GM21786 (cell line): ENCODE results near the gene ENPP6.
"Not testable (repeated sequence)": the region's sequence is repeated elsewhere in the genome, so short reads cannot be mapped to it uniquely, and the experiment has no call there.

Experiments
- ATAC-seq: cut with Tn5 transposase; IDR thresholded peaks from one replicate; pipeline ENCODE4 v1.9.1; 2021; ENCODE audit not compliant: unreplicated experiment

ENPP6 gene

DNA sequence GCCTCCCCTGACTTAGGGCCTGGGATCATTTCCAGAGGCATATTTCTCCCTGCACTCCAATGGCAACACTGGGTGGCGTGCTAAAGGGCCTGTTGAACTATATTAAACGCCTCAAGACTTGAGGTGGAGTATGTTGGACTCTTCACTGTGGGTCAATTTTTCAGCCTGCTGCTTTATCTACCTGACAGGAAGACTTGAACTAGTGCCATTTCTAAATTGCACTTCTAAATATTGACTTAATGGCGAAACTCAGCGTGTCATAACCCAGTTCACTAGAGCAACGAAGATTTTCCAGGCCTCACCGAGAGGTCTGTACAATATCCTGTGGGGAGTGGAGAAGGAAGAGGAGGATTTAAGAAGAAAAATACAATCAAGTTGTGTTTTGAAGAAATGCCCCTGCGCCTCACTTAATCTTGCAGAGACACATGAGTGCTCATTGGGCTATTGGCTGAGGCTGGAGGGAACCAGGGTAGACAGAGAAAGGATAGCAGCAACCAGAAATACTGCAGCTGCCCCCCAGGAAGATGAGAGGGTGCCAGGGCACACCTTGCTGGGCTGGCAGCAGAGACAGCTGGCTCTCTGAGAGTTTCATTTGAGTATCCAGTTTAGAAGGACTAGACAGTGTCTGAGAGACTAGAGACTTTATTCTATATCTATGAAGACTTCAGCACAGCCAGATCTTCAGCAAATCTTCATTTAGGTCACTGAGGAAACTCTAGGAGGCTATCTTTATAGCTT, 67.4 kb downstream of the ENPP6 start:
- ATAC-seq, result no peak

DNA sequence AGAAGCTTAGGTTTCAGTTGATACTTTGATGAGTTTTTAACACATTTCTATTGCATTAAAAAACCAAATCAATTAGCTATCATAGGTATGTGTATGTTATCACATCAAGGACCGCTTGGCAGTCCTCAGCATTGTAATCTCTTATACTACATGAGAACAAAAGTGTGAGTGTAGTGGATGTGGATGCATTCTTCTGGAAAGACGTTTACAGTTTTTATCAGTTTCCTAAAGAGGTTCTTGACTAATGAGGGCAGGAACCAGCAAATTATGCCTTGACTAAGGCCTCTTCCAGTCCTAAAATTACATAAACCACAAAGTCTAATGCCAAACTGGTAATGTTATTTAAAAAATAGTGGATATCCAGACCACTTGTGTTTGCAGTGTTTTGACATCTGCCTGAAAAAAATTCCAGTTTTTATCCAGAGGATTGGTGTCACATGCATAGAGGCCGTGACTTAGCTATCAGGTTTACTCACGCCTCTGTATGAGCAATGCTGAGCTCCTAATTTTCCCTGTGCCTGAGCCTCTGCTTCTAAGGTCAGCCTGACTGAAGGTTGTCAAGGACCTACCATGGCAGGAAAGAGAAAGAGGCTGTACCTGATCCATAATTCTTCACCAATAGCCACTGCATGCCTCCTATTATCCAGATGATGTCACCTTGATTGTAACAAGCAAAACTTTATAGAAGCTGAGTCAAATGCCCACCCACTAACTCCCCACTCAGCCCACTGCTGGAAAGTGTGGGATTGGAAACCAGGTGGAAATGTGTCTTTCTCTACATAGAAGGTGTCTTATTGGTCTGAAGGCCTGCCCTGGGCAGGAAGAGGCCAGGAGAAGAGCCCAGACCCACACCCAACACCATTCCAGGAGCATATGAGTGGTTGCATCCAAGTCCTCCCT, 68.7 kb downstream of the ENPP6 start:
- ATAC-seq, result no peak

DNA sequence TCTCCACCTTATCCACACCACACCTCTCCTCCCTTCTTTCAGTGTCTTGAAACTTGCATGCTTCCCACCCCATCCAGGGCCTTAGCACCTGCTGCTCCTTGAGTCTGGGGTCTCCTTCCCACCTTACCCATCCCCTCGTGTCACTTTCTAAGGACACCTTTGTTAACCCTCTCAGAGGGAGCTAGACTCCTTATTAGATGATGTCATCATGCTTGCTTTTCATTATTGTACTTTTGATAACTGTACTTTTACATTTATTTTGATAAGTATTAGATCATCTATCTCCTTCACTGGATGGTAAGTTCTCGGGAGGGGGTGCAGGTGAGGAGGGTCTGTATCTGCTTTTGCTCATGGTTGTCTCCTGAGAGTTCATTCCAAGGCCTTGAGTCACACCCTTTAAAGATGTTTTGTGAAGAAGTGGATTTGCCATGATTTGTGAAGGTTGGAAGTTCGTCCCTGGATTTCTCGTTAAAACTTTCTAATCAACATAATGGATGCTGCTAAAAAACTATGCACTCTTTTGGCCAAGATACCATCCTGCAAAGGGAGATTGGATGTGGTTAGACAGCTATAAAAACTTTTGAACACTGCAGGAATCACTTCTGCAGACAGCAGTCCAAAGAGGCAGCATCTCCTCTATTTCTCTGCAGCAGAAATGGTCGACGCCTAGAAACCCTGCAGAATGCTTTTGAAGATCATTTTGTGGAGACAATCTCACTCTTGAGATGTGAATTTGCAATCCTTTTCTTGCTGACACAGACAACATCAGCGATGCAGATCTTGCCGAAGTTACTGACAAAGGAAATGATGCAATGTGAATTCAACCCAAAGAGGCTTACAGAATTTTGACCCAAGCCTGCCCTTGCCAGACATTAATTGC, 69.6 kb downstream of the ENPP6 start:
- no peak for ATAC-seq

DNA sequence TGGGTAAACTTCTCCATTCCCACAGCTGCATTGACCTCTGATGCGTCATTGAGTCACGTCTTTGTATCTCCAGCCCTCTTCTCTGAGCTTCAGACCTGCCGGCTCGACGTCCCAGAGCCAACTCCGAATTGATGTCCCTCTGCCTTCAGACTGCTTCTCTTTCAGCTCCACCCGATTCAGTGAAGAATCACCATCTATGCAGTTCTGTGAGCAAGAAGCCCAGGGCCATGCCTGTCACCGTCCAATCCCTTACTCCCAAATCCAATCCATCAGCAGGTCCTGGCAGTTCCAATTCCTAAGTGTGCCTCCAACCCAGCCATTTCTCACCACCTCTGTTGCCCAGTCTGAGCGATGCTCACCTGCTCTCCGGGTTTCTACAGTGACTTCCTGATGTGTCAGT, 70.7 kb downstream of the ENPP6 start:
- no peak for ATAC-seq

DNA sequence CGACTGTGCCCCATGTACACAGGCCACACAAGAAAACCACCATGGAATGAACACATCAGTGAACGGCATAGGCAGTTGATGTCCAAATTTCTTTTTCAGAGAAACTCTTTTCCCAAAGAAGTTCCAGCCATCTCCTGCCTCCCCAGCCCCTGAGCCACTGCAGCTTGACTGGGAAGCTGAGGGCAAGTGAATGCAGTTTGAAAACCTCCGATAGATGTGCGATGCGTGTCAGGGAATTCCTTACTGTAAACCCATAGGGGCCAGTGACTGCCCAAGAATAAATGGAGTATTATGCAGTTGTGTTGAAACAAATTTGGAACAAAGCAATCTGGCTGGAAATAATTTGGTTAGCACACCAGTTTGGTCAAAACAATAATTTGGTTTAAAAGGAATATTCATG, 72.1 kb downstream of the ENPP6 start:
- ATAC-seq, result no peak

DNA sequence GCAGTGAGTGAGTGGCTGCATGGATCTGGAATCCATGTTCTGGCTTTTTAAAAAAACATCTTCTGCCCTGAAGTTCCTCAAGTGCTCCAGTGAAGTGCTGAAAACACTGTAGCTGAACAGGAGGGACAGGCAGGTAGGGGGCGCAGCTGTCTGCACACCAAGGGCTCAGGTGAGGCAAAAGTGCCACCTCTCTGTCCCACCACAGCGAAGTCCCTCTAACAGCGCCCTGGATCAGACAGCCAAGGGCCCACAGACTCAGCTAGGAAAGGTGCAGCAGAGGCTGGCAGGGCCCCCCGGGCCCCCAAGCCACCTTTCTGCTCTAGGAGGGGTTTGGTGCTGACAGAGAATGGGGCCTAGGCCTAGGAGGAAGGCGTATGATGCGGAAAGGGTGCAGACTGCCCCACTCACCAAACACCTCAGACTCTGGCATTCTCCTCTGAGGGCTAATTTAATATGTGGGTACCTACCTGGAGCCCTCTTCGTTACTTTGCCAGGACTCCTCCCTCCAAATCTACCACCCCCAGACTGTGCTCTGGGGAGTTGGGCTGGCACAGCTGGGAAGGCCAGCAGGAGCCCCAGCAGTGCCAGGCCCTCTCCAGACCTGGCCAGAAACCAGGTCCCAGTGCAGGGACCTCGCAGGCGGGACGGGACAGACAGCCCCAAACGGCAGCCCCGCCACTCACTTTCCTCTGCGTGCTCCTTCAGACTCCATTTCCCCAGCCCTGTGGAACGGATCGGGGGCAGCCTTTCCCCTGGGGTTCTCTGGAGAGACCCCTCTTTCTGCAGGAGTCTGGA, 73.7 kb downstream of the ENPP6 start:
- no peak for ATAC-seq

DNA sequence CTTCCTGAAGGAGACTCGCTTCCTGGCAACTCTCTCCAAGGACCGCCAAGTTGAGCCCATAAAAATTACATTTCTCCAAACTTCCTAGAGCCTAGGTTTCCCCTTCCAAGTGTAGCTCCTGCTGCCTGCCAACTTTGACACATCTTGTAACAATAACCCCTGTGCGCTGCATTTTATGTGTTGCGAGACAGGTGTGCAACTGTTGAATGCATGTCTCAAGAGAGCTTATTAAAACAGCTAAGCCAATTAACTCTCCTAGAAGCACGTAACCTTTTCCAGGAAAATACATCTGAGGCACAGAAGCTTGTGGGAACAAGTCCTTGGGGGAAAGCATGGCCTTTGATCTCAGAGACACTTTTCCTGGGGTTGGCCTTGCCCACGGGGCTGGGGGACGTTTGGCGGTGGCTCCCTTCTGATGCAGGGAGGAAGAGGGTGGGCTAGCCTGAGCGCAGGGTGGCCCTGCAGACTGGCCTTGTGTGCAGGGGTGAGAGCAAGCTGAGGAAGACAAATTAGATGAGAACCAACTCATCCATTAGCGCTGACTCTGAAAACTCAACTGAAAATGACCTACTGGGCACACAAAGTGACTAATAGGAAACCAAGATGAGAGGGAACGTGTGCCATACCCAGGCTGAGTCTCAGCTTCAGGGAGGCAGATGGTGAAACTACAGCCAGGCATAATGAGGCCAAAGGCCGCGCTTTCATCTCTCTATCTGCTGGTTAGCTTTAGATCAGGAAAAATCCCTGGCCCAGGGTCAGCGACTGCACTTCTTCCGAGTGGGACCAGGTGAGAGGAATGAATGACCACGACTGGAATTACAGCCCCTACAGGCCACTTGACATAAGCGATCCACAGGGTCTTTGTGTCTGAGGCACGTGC, 75.3 kb downstream of the ENPP6 start:
- no peak for ATAC-seq

DNA sequence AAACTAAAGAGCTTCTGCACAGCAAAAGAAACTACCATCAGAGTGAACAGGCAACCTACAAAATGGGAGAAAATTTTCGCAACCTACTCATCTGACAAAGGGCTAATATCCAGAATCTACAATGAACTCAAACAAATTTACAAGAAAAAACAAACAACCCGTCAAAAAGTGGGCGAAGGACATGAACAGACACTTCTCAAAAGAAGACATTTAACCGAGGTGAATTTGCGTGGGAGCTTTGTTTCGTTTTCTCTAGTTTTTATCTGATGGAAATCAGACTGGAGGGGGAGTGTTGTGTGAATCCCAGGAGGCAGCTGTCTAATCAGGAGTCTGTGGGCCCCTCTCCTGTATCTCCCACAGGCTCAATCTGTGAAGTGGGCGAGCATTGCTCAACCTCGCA, 76.8 kb downstream of the ENPP6 start:
- ATAC-seq, result not testable (repeated sequence)

DNA sequence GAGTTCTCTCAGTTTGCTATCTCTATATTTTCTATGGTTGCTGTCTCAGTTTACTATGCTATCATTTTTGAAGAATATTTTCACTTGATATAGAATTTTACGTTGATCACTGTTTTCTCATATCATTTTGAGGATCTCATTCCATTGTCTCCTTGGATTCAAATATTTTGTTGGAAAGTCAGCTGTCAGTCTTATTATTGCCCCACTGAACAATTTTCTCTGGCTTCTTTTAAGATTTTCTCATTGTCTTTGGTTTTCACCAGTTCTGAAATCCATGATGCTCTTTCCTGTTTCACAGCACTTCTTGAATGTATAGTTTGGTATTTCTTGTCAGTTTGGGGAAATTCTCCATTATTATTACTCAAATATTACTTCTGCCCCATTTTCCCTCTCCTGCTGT, 81.1 kb downstream of the ENPP6 start:
- no peak for ATAC-seq

DNA sequence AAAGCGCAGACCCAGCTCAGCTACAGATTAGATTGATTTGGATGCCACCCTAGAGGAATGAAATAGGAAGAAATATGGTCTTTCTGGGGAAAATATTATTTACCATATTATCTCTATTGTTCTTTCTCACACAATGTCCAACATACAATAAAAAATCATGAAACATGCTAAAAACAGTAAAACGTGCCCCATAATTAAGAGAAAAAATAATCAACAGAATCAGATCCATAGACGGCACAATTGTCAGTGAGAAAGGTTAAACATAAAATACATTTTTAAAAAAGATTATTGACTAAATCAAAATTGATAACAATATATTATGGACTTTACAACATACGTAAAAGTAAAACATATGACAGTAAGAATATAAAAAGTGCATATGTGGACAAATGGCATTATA, 90.9 kb downstream of the ENPP6 start:
- no peak for ATAC-seq

DNA sequence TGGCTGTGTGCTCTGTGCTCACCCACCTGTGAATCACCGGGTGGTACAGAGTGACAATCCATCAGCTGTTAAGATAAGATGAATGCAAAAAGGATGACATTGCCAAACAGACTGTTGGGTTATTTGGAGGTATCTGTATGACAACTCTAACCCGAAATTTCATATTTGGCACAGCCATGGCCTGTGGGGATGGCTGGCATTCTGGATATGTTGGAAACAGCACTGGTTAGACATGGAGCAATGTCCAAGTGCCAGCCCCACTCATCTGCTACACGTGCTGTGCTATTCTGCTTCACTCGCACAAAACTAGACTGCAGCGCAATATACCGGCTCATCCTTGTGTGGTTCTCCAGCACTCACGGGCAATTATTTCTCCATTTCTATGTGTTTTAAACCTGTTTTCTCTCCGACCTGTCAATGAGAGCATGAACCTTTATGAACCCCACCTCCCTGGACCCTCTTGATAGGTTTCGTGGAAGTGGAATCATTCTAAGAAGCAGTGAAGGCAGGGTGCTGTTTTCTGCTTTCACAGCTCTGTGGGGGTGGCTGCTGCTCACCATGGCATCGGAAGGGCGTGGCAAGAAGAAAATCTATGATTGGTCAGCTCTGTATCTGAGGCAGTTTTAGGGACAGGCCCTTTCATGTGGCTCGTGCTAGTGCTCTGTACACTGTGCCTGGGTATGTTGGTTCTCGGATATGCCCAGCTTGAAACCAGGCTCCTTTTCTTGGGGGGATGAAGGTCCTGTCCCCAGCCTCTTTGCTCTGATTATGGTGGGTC, 94.9 kb downstream of the ENPP6 start:
- no peak for ATAC-seq

DNA sequence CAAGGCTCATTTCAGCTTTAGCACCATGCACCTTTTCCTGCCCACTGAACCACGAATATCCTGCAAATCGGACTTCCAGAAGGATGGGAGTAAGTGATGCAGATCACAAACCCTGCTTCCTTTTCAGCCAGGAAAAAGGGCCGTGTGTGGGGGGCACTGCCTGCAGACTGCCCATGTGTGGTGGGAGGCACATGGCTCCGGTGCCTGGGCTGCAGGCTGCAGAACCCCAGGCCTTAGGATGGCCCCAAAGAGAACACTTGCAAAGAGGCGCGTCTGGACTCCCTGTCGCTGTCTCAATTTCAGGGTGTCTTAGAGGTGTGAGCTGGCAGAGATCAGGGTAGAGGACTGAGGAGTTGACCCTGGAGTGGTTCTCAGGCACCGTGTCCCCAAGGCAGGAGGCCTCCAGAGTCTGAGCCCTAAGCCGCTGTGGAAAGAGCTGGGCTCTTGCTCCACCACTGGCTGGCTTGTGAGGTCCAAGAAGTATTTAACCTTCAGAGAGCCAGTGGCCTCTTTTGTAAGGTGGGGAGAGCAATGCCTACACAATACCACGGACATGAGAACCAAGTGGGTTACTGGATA, 97.0 kb downstream of the ENPP6 start:
- no peak for ATAC-seq

DNA sequence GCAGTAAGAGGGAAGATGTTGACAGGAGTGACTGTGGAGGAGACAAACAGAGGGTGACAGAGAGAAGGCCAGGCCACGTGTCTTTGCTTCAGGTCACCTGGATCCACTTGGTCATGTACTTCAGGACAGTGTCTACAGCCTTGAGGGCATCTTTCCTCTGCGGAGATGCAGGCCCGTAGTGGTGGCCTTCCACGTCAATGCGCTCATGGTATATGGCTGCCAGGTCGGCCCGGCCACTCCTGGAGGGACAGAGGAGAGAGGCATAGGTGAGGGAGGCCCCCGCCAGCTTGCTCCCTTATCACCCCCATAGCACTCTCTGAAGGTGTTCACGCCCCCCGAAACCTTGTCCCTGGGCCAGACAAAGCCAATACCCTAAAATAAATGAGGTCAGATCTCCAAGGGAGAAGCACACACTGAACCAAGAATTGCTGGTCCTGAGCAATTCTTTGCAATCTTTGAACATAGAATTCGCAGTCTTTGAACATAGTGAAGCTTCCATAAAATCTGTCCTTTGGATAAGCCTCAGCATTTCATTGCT, 99.9 kb downstream of the ENPP6 start:
- ATAC-seq, result no peak

DNA sequence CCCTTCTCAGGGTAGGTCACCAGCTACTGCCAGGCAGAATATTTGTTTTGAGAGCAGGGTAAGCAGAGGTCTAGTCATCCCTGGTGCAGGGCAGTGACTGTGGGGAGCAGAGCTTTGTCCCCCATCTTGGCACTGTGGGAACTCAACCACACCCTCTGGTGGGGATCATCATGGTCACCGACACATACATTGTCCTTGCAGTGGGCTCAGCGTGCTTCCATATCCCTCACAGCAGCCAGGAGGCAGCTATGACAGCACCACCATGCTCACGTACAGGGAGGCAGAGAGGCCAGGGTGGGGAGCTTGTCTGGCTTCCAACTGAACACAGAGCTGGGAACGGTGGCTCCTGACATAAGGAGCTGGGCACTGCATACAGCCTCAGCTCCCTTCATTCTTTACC, 102.3 kb downstream of the ENPP6 start:
- ATAC-seq, result no peak

DNA sequence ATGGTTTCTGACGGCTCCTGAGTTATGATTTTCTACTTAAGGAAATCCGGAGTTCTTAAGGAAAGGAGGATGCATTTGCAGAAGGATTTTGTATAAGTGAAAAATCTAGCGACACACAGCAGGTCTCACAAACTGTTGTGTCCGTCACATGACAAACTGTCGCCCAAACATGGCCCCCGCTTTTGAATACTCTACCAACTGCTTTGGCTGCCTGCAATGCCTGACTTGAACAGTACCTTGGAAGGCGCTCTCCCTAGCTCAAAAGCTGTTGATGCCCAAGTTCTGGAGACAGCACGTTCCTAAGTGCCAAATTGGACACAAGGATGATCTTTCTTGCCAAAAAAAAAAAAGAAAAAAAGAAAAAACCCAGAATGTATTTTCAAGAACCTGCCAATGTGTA, 103.2 kb downstream of the ENPP6 start:
- no peak for ATAC-seq

DNA sequence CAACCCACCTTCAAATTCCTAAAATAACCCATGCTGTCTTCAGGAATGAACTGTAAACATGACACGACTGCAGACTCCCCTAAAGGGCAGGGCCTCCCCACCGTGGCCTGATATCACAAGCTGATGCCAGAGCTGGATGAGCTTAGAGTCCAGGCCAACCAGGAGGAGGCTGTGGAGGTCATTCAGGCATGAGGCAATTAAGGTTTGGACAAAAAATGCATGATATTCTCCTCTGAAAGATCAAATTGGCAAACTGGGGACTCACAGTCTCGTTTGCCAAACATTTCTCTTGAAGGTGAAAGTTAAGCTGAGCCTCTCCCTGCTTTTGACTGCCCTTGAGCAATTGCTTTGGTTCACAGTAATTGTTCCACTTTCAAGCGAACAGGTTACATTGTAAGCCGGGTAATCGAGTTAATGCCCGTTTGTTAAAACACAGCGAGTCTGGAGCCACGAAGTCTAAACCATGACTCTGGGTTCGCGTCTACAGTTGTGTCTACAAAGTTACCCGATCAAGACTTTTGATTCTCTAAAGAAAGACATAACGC, 105.6 kb downstream of the ENPP6 start:
- ATAC-seq, result no peak

DNA sequence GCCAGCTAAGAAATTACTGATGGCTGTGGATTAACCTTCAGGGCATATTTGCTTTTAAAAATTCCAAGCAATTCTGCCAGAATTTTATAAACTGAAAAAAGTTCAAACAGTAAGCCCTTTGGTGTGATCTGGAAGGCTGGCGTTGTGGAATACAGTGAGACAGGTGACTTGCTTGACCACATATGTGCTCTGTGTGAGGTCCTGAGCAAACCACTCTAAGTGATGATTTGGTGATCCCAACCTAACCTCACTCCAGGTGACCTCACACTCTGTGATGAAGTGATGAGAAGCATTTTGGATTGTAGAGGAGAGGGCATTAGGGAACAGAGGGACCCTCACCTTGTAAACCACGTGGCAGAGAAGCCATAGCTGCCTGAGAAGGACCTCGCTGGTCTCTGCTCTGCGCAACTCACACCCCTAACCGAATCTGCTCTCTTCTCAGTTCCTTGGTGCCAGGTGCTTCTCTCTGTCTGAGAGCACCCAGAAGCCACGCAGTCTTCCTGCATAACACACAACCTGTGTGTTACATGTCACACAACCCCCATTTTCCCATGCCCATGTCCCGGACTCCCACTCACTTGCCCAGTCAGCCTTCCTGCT, 106.3 kb downstream of the ENPP6 start:
- ATAC-seq, result no peak
